GM23338 (cell line): Measurements from ENCODE around the gene CCS. TPM values are rescaled to one million over a fixed set of nuclear protein-coding genes. Genes with fewer than 3 reads are reported as not detected.

ENCODE experiments used
- ATAC-seq: fragments of 200-7000 bp; cut with Tn5 transposase; 3 replicates; pipeline ENCODE4 v1.9.1; 2020
- DNase-seq: peaks from one replicate; pipeline ENCODE4 v3.0.0-alpha.2; 2015; ENCODE audit warnings: low spot score
- H2AFZ ChIP-seq: fragments of 200-600 bp; sonication (generic); 2 replicates; pipeline ENCODE4 v1.8.0; 2016; ENCODE audit warnings: antibody characterized with exemption, mild to moderate bottlenecking, moderate library complexity
- H3F3A ChIP-seq: fragments of 200-600 bp; sonication (generic); replicated peaks from 2 replicates; pipeline ENCODE4 v1.8.0; 2017; ENCODE audit warnings: antibody characterized with exemption, mixed run types, low read depth
- H3K27ac ChIP-seq: fragments of 200-600 bp; sonication (generic); 2 replicates; pipeline ENCODE4 v1.6.1; 2016; ENCODE audit warnings: low read depth
- H3K27me3 ChIP-seq: fragments of 200-600 bp; sonication (generic); 2 replicates; pipeline ENCODE4 v1.8.0; 2016; ENCODE audit warnings: mild to moderate bottlenecking, mixed run types, moderate library complexity; ENCODE audit not compliant: insufficient read depth
- H3K36me3 ChIP-seq: fragments of 200-600 bp; sonication (generic); 2 replicates; pipeline ENCODE4 v1.8.0; 2016; ENCODE audit warnings: mild to moderate bottlenecking; ENCODE audit not compliant: insufficient read depth
- H3K4me1 ChIP-seq: fragments of 200-600 bp; sonication (generic); 2 replicates; pipeline ENCODE4 v1.8.0; 2016; ENCODE audit warnings: mild to moderate bottlenecking, moderate library complexity; ENCODE audit not compliant: insufficient read depth
- H3K4me2 ChIP-seq: fragments of 200-600 bp; sonication (generic); 2 replicates; pipeline ENCODE4 v1.7.1; 2017; ENCODE audit warnings: mixed run types
- H3K4me3 ChIP-seq: fragments of 200-600 bp; sonication (generic); 2 replicates; pipeline ENCODE4 v1.6.1; 2016; ENCODE audit warnings: mixed run types
- H3K79me2 ChIP-seq: fragments of 200-600 bp; sonication (generic); replicated peaks from 2 replicates; pipeline ENCODE4 v1.8.0; 2017; ENCODE audit warnings: mild to moderate bottlenecking; ENCODE audit not compliant: insufficient read depth
- H3K9me2 ChIP-seq: fragments of 200-600 bp; sonication (generic); 2 replicates; pipeline ENCODE4 v1.8.0; 2017; ENCODE audit not compliant: insufficient read depth
- H4K20me1 ChIP-seq: fragments of 200-600 bp; sonication (generic); replicated peaks from 2 replicates; pipeline ENCODE4 v1.8.0; 2017; ENCODE audit warnings: mild to moderate bottlenecking; ENCODE audit not compliant: insufficient read depth
- H3K27ac Mint-ChIP-seq: 2 replicates; pipeline ENCODE4 v1.8.0; 2020; ENCODE audit warnings: inconsistent platforms, mild to moderate bottlenecking, moderate library complexity, mixed read lengths
- H3K27me3 Mint-ChIP-seq: 3 replicates; pipeline ENCODE4 v1.8.0; 2022; ENCODE audit warnings: low read depth, mild to moderate bottlenecking, moderate library complexity, mixed read lengths, inconsistent platforms; ENCODE audit not compliant: insufficient read depth, poor library complexity
- H3K36me3 Mint-ChIP-seq: 3 replicates; pipeline ENCODE4 v1.8.0; 2021; ENCODE audit warnings: low read depth, mild to moderate bottlenecking, inconsistent platforms, moderate library complexity, mixed read lengths
- H3K4me1 Mint-ChIP-seq: 3 replicates; pipeline ENCODE4 v1.8.0; 2020; ENCODE audit warnings: mild to moderate bottlenecking, inconsistent platforms, mixed read lengths
- H3K4me3 Mint-ChIP-seq: 3 replicates; pipeline ENCODE4 v1.8.0; 2021; ENCODE audit warnings: moderate library complexity, mild to moderate bottlenecking, inconsistent platforms, mixed read lengths
- H3K9me3 Mint-ChIP-seq: 3 replicates; pipeline ENCODE4 v1.8.0; 2020; ENCODE audit warnings: moderate library complexity, mild to moderate bottlenecking, inconsistent platforms, mixed read lengths
- CREB1 ChIP-seq: fragments of 250-450 bp; sonication (Bioruptor Pico); IDR thresholded peaks from 2 replicates; pipeline ENCODE4 v1.5.0; 2020; ENCODE audit warnings: low read depth, mild to moderate bottlenecking, moderate library complexity
- EZH2 ChIP-seq: fragments of 200-600 bp; sonication (generic); IDR thresholded peaks from one replicate; pipeline ENCODE4 v1.8.0; 2017; ENCODE audit warnings: antibody characterized with exemption, mild to moderate bottlenecking, low read depth; ENCODE audit not compliant: unreplicated experiment
- EZH2phosphoT487 ChIP-seq: fragments of 200-600 bp; sonication (generic); IDR thresholded peaks from one replicate; pipeline ENCODE4 v1.8.1; 2018; ENCODE audit warnings: antibody characterized with exemption; ENCODE audit not compliant: unreplicated experiment
- NANOG ChIP-seq: IDR thresholded peaks from 2 replicates; pipeline ENCODE4 v1.6.1; 2016; ENCODE audit warnings: antibody characterized with exemption, borderline replicate concordance
- POLR2AphosphoS5 ChIP-seq: IDR thresholded peaks from 2 replicates; pipeline ENCODE4 v1.6.1; 2016; ENCODE audit warnings: antibody characterized with exemption, low read depth
- STAT1 ChIP-seq: IDR thresholded peaks from one replicate; pipeline ENCODE4 v1.6.1; 2016; ENCODE audit warnings: antibody characterized with exemption; ENCODE audit not compliant: unreplicated experiment
- ZNF114 ChIP-seq: fragments of 250-450 bp; sonication (Bioruptor Pico); IDR thresholded peaks from 2 replicates; pipeline ENCODE4 v1.5.0; 2020; ENCODE audit warnings: mild to moderate bottlenecking, moderate library complexity
- ZNF331 ChIP-seq: fragments of 250-450 bp; sonication (Bioruptor Pico); IDR thresholded peaks from 2 replicates; pipeline ENCODE4 v1.5.0; 2020; ENCODE audit warnings: low read depth, mild to moderate bottlenecking, moderate library complexity
- polyA plus RNA-seq: library from polyadenylated mRNA; unstranded; fragments of >200 nt; fragmentation: Nextera tagmentation; extraction: Ambion mirVana; gene quantifications from 2 replicates; pipeline ENCODE4 v1.2.1, GENCODE V29; 2016
- total RNA-seq: library from RNA; depleted of rRNA; stranded (reverse); fragments of >200 nt; shearing (Covaris generic); gene quantifications from 2 replicates; pipeline ENCODE4 v1.2.3, GENCODE V29; 2014
- TF ChIP-seq, protein P1 (sequence below): IDR thresholded peaks from one replicate; pipeline ENCODE4 v1.6.1; 2018; ENCODE audit warnings: antibody characterized with exemption; ENCODE audit not compliant: unreplicated experiment
- TF ChIP-seq, protein P2 (sequence below): IDR thresholded peaks from 2 replicates; pipeline ENCODE4 v1.6.1; 2016; ENCODE audit warnings: antibody characterized with exemption
- TF ChIP-seq, protein P3 (sequence below), 2 experiments: fragments of 200-600 bp in 1 of 2; sonication (generic) in 1 of 2; conservative IDR thresholded peaks; 2 replicates each; pipeline versions ENCODE4 v1.5.1 to v1.6.1; 2016 to 2017; ENCODE audit warnings: antibody characterized with exemption in 2 of 2, low read depth in 2 of 2, mild to moderate bottlenecking in 2 of 2, moderate library complexity in 1 of 2
- TF ChIP-seq, protein P4 (sequence below): fragments of 250-450 bp; sonication (Bioruptor Pico); IDR thresholded peaks from 2 replicates; pipeline ENCODE4 v1.5.0; 2020; ENCODE audit warnings: mild to moderate bottlenecking, moderate library complexity

Gene CCS
- total and polyA plus RNA-seq, 2 experiments from 2014 or later = 36.1 to 60.7 TPM

DNA sequence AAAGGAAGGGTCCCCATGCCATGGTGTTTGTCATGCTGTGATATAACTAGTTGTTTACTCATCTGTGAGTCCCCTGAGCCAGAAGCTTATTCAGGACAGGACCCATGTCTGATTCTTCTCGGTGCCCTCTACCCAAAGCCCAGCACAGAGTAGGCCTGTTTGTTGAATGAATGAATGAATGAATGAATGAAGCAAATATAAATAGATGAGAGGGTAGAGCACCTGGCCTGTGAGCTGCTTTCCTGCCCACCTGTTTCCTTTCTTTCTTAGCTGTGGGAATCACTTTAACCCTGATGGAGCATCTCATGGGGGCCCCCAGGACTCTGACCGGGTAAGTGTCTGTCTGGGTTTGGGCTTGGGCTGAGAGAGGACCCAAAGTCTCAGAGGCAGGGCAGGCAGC, 7.2 kb downstream of the CCS start (continued):
- TF ChIP-seq, protein P1, sequence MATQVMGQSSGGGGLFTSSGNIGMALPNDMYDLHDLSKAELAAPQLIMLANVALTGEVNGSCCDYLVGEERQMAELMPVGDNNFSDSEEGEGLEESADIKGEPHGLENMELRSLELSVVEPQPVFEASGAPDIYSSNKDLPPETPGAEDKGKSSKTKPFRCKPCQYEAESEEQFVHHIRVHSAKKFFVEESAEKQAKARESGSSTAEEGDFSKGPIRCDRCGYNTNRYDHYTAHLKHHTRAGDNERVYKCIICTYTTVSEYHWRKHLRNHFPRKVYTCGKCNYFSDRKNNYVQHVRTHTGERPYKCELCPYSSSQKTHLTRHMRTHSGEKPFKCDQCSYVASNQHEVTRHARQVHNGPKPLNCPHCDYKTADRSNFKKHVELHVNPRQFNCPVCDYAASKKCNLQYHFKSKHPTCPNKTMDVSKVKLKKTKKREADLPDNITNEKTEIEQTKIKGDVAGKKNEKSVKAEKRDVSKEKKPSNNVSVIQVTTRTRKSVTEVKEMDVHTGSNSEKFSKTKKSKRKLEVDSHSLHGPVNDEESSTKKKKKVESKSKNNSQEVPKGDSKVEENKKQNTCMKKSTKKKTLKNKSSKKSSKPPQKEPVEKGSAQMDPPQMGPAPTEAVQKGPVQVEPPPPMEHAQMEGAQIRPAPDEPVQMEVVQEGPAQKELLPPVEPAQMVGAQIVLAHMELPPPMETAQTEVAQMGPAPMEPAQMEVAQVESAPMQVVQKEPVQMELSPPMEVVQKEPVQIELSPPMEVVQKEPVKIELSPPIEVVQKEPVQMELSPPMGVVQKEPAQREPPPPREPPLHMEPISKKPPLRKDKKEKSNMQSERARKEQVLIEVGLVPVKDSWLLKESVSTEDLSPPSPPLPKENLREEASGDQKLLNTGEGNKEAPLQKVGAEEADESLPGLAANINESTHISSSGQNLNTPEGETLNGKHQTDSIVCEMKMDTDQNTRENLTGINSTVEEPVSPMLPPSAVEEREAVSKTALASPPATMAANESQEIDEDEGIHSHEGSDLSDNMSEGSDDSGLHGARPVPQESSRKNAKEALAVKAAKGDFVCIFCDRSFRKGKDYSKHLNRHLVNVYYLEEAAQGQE = no peak
- TF ChIP-seq ZNF331 (CRISPR knock-in tag) (no peak), STAT1 (no peak), CREB1 (CRISPR knock-in tag) (no peak), EZH2phosphoT487 (no peak), EZH2 (no peak), ZNF114 (CRISPR knock-in tag) (no peak)
- TF ChIP-seq, protein P2, sequence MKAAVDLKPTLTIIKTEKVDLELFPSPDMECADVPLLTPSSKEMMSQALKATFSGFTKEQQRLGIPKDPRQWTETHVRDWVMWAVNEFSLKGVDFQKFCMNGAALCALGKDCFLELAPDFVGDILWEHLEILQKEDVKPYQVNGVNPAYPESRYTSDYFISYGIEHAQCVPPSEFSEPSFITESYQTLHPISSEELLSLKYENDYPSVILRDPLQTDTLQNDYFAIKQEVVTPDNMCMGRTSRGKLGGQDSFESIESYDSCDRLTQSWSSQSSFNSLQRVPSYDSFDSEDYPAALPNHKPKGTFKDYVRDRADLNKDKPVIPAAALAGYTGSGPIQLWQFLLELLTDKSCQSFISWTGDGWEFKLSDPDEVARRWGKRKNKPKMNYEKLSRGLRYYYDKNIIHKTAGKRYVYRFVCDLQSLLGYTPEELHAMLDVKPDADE = no peak

DNA sequence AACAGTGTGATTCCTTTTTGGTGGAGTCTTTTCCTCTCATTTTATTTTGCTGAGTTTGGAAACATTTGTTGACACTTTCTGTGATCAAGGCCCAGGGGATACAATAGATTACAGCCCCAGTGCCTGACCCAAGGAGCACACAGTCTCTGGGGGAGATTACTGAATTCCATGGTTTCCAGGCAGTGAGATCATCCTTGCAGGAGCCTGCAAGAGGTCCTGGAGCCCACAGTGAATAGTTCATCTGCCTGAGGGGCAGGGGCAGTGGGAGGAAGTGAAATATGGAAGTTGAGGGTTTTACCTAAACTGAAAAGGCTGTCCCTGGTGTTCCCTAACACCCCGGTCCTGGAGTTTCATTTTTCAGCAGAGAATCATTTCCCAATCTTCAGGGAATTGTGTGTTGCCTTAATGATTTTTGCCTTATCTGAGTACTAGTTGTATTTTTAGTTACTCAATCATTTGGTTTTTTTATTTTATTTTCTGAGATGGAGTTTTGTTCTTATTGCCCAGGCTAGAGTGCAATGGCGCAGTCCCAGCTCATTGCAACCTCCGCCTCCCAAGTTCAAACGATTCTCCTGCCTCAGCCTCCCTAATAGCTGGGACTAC, 7.7 kb downstream of the CCS start:
- no peaks in the 10 kb centered on the region for H3K36me3 ChIP-seq
- H3K79me2 ChIP-seq = no peaks in the 10 kb centered on the region
- no peaks in the 10 kb centered on the region for H4K20me1 ChIP-seq
- H3K4me1 ChIP-seq = no peaks in the 10 kb centered on the region
- H2AFZ ChIP-seq = no peak overlapping the region
- no peak overlapping the region for H3K4me3 ChIP-seq
- no peaks in the 10 kb centered on the region for H3K9me2 ChIP-seq
- H3F3A ChIP-seq = no peaks in the 10 kb centered on the region
- DNase-seq (no peak), ATAC-seq (no peak)
- no peaks in the 10 kb centered on the region for H3K27me3 ChIP-seq
- H3K4me2 ChIP-seq = no peak overlapping the region
- no peaks in the 10 kb centered on the region for H3K9me3 Mint-ChIP-seq
- no peak overlapping the region for H3K4me3 Mint-ChIP-seq
- no peak overlapping the region for H3K27ac Mint-ChIP-seq
- no peaks in the 10 kb centered on the region for H3K4me1 Mint-ChIP-seq
- H3K27me3 Mint-ChIP-seq = peaks cover 5% of the 10 kb centered on the region
- peaks cover 15% of the 10 kb centered on the region; the same call in 2 of the 3 replicates for H3K36me3 Mint-ChIP-seq
- no peak overlapping the region for H3K27ac ChIP-seq
- TF ChIP-seq ZNF331 (CRISPR knock-in tag) (no peak), NANOG (no peak), STAT1 (no peak), CREB1 (CRISPR knock-in tag) (no peak), POLR2AphosphoS5 (no peak), EZH2phosphoT487 (no peak), ZNF114 (CRISPR knock-in tag) (no peak)
- TF ChIP-seq, protein P3, sequence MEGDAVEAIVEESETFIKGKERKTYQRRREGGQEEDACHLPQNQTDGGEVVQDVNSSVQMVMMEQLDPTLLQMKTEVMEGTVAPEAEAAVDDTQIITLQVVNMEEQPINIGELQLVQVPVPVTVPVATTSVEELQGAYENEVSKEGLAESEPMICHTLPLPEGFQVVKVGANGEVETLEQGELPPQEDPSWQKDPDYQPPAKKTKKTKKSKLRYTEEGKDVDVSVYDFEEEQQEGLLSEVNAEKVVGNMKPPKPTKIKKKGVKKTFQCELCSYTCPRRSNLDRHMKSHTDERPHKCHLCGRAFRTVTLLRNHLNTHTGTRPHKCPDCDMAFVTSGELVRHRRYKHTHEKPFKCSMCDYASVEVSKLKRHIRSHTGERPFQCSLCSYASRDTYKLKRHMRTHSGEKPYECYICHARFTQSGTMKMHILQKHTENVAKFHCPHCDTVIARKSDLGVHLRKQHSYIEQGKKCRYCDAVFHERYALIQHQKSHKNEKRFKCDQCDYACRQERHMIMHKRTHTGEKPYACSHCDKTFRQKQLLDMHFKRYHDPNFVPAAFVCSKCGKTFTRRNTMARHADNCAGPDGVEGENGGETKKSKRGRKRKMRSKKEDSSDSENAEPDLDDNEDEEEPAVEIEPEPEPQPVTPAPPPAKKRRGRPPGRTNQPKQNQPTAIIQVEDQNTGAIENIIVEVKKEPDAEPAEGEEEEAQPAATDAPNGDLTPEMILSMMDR (conservative IDR thresholded peaks at IDR 0.05; ENCODE audit: low read depth in 2 of 2) = no peak
- TF ChIP-seq, protein P4, sequence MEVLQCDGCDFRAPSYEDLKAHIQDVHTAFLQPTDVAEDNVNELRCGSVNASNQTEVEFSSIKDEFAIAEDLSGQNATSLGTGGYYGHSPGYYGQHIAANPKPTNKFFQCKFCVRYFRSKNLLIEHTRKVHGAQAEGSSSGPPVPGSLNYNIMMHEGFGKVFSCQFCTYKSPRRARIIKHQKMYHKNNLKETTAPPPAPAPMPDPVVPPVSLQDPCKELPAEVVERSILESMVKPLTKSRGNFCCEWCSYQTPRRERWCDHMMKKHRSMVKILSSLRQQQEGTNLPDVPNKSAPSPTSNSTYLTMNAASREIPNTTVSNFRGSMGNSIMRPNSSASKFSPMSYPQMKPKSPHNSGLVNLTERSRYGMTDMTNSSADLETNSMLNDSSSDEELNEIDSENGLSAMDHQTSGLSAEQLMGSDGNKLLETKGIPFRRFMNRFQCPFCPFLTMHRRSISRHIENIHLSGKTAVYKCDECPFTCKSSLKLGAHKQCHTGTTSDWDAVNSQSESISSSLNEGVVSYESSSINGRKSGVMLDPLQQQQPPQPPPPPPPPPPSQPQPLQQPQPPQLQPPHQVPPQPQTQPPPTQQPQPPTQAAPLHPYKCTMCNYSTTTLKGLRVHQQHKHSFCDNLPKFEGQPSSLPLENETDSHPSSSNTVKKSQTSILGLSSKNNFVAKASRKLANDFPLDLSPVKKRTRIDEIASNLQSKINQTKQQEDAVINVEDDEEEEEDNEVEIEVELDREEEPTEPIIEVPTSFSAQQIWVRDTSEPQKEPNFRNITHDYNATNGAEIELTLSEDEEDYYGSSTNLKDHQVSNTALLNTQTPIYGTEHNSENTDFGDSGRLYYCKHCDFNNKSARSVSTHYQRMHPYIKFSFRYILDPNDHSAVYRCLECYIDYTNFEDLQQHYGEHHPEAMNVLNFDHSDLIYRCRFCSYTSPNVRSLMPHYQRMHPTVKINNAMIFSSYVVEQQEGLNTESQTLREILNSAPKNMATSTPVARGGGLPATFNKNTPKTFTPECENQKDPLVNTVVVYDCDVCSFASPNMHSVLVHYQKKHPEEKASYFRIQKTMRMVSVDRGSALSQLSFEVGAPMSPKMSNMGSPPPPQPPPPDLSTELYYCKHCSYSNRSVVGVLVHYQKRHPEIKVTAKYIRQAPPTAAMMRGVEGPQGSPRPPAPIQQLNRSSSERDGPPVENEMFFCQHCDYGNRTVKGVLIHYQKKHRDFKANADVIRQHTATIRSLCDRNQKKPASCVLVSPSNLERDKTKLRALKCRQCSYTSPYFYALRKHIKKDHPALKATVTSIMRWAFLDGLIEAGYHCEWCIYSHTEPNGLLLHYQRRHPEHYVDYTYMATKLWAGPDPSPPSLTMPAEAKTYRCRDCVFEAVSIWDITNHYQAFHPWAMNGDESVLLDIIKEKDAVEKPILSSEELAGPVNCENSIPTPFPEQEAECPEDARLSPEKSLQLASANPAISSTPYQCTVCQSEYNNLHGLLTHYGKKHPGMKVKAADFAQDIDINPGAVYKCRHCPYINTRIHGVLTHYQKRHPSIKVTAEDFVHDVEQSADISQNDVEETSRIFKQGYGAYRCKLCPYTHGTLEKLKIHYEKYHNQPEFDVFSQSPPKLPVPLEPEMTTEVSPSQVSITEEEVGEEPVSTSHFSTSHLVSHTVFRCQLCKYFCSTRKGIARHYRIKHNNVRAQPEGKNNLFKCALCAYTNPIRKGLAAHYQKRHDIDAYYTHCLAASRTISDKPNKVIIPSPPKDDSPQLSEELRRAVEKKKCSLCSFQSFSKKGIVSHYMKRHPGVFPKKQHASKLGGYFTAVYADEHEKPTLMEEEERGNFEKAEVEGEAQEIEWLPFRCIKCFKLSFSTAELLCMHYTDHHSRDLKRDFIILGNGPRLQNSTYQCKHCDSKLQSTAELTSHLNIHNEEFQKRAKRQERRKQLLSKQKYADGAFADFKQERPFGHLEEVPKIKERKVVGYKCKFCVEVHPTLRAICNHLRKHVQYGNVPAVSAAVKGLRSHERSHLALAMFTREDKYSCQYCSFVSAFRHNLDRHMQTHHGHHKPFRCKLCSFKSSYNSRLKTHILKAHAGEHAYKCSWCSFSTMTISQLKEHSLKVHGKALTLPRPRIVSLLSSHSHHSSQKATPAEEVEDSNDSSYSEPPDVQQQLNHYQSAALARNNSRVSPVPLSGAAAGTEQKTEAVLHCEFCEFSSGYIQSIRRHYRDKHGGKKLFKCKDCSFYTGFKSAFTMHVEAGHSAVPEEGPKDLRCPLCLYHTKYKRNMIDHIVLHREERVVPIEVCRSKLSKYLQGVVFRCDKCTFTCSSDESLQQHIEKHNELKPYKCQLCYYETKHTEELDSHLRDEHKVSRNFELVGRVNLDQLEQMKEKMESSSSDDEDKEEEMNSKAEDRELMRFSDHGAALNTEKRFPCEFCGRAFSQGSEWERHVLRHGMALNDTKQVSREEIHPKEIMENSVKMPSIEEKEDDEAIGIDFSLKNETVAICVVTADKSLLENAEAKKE (CRISPR knock-in tag) = no peak
